Activated CD4-positive, alpha-beta T cell treated with anti-CD3 and anti-CD28 coated beads, Interleukin-2, amount 50 U/mL, for 16 hours (primary cell): ENCODE data around the gene RNASET2.

ENCODE experiments used
- DNase-seq: peaks from one replicate; pipeline ENCODE4 v3.0.0-alpha.2; 2020

The RNASET2 gene, protein sequence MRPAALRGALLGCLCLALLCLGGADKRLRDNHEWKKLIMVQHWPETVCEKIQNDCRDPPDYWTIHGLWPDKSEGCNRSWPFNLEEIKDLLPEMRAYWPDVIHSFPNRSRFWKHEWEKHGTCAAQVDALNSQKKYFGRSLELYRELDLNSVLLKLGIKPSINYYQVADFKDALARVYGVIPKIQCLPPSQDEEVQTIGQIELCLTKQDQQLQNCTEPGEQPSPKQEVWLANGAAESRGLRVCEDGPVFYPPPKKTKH

DNA sequence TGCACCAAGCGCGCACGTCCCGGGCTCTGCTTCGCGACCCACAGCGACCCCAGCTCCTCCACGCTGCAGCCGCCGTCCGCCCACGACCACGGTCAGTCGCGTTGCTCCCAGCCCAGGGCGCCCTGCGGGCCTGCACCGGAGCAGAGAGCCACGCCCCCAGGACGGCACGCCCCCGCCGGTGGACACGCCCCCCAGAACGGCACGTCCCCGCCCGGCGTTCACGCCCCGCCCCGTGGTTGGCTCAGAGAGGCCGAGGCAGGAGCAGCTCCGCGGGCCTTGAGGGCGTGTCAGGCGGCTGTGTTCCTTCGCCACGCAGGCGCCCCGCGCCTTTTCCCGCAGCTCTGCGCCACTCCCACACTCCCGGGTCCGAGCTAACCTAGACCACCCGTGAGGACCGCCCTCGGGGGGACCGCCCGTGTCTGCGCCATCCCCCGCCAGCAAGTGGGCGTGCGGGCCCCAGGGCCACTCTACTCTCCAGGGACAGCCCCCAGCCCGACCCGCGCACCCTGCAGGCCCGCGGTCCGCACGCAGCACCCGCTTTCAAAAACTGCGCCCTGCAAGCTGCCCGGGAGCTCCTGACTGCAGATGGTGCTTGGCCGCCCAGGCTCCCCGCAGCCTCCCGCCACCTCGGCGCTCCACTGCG is at the start of gene RNASET2:
RNASET2 (minus strand) TSS at position 107 of the 643 bp plus-strand sequence. CDS start 368 bp downstream, outside the sequence.
- DNase-seq = peak; percentile 97

DNA sequence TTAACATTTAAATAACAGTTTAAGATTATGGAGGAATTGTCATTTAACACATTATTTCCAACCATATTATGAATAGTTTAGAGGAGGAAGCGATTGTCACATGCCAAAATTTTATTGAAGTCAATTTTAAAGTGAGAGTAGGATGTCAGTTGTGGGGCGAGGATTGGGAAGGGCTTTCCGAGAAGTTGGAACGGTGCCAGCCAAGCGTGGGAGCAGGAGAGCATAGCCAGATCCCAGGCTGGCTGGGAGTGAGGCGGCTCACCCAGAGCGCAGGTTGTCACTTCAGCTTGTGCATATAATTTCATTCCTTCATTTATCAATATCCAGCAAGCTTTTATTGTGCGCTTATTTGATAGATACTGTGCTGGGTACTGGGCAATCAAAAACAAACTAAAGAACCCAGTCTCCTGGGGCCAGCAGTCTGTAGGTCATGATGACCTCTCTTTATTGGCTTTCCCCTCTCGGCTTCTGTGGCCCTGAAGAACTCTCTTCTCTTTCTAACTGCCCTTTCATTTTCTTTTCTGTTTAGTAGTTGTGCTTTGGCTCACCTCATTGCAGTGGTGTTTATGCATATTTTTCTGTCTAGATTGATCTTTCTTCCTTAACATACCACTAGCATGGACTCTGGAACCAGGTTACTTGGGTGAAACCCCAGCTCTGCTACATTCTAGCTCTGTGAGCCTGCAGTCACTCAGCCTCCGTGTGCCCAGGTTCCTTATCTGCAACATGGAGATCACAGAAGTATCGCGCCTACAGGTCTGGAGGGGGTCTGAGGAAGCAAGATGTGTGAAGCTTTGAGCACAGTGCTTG is 49.2 kb upstream of the RNASET2 start:
- no peak for DNase-seq

DNA sequence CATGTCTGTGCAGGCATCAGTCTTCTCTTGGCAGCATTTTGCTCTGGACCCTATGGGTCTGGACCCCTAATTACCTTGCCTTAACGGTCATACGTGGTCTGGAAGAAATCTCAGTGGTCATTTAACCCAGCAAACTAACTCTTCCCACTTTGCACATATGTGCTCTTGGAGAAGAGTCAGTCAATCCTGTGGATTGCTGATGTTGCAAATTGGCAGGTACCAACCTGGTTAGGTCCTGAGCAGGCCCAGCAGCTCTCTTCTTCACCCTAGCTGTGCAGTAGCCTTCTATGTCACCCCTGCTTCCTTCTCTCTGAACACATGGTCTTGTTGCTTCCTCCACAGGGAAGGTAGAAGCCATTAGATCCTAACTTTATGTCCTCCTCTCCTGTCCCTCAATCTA is 44.4 kb upstream of the RNASET2 start:
- DNase-seq = no peak

DNA sequence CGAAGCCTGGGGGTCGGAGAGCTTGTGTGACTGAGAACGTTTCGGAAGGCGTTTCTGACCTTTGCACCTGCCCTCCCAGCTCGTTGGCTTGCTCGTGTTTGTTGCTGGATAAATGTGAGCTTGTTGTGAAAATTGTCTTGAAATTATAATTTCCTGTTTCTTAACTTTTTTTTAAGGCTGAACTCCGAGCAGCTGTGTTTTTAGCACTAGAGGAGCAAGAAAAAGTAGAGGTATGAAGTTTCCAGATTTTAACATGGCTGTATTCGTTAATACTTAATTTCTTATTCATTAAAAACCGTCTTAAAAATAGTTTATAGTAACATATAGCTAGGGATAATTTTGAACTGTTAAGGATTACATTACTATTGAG is 43.5 kb upstream of the RNASET2 start:
- no peak for DNase-seq

DNA sequence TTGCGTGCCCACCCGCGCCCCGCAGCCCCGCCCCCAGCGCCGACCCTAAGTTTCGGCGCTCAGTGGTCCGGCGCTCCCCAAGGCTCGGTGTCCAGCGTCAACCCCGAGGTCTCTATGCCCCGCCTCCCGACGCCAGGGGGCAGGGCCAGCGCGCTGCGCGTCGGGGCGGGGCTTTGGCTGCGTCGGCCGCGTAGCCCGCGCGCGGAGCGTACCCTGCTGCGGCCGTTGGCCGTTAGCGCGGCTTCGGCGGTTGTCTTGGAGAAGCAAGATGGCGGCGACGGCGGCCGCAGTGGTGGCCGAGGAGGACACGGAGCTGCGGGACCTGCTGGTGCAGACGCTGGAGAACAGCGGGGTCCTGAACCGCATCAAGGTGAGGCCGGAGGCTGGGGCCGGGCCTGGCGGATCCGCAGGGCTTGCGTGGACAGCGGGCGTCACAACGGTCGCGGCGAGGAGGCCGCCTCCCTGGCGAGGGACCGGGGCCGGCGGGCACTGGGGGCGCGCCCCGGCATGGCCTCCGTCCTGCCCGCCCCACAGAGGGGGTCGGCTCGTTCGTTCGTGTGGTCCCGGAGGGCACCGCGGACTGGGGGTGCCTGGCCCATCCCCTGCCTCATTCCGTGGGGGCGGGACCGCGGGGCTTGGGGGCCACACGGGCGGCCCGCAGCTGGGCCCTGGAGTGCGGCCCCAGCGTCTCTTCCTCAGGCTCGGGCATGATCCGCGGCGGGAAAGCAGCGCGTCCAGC is 43.0 kb upstream of the RNASET2 start, which contains the start of gene CEP43:
CEP43 (plus strand) TSS at position 253 of the 739 bp plus-strand sequence; CDS start at position 269, 16 bp downstream.
- peak; percentile 94 for DNase-seq

DNA sequence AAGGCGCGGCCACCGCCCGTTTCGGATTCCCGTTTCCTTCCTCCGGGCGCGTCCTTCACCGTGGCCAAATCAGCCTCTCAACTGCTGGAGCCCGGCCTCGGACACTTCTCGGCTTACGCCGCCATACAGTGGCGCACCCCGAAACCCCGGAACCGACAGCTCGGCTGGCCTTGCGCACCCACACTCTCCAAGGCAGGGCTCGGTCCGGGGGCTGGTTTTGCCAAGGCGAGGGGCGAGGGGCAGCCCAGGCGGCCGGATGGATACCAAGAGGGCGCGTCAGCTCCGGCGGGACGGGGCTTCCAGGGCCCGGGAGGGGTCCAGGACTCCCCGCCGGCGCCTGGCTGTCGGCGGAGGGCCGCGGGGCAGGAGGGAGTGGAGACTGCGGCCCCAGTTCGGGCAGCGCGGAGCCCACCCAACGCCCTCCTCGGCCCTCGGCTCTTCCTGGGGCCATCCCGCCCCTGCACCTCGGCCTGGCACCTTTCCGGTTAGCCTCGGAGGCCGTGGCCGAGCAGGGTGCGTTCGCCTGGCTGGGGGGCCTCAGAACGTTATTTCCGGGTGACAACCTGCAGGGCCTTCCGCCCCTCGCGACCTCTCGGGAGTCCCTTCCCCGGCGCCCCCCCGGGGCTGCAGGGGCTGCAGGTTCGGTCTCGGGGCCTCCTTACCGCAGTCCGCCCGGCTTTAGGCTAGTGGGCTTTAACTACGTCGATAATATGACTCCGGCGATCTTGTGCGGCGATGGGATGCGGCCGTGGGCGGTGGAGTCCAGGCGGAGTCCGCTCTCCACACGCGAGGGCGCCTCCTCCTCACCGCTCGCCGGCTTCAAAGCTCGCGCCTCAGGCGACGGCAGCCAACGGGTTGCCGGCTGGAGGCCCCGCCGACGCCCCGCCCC is 42.1 kb upstream of the RNASET2 start:
- DNase-seq = peak; percentile 8

DNA sequence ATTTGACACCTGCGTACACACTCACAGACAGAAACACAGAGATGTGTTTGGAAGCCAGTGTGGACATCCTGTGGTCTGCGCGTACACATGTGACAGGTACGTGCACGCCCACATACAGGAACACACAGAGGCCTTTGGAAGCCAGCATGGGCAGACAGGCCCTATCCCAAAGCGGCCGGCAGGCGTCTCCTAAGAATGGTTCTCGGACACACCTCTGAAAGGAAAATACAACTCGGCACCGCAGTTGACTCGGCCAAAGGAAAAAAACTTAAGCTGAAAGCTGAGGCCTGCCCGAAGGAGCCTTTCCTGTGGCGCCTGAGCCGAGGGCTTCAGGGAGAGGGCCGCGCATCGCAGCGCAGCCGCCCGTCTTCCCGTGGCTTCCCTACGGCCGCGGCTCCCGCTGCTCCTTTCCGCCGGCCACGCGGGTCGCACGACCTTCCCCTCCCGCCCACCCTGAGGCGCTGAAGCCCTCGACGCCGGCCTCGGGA is 41.5 kb upstream of the RNASET2 start:
- DNase-seq = peak; percentile 70

DNA sequence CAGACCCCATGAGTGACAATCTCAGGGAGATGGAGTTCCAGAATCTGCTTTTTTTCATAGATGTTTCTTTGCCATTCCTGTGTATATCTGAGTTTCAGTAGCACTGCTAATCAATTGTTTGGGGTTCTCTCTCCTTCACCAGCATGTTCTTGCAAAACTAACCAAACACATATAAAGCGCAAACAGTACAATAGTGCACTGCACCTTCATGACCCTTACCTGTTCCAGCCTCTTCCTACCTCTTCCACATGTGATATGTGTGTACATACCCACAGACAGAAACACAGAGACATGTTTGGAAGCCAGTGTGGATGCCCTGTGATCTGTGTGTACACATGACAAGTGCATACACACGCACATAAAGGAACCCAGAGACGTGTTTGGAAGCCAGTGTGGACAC is 41.0 kb upstream of the RNASET2 start:
- no peak for DNase-seq

DNA sequence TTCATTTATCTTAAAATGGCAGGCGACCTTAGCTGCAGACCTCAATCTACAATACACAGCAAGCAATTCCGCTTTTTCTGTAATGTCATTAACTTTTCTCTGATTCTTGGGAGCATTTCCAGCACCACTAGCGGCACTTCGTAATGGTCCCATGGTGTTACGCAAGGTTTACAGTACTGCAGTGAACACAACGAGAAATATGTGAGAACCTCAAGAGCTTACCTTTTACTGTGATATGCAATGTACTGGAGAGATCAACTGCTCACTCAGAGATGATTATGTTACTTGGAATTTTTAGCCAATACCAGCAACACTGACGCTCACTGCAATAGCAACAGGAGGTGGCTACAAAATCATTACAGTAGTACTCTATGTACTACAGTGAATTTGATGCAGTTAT is 40.1 kb upstream of the RNASET2 start:
- DNase-seq = no peak

DNA sequence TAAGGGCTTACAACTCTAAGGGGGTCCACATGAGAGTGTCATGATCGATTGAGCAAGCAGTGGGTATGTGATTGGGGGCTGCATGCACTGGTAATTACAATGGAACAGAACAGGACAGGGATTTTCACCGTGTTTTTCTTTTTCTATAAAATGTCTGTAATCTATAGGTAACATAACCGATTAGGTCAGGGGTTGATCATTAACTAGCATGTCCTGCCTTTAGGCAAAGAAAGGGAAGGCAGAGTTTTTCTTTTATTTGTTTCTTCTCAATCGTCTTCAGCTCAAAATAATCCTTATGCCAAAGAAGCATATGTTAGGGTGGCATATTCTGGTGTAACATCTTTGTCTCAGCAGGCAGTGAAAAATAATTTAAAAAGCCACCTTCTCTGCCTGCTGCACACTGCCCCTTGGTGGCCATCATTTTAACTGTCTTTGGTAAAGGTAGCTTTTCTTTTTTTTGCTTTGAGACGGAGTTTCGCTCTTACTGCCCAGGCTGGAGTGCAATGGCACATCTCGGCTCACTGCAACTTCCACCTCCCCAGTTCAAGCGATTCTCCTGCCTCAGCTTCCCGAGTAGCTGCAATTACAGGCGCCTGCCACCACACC is 33.2 kb upstream of the RNASET2 start:
- peak; percentile 69 for DNase-seq

DNA sequence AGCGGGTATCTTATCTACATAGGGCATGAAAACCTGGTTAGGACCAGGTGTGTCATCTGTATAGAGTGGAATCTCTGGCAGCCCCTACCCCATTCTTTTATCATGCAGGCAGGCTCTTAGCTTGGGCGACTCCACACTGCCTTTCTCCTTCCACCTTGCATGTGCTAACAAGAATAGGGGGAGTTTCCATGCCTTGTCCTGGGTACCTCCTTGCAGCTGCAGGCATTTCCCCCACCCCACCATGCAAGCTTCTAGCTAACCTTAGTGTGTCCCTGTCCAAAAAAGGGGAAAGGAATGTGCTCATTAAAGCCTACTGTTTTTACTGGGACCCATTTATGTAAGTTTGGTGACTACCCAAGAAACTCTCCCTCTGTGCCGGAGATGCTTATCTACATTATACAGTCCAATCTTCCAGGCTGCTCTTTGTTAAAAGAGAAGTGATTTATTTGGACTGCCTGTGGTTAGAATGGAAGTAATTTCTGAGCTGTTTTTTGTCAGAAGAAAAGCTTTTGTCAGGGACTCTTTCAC is 32.4 kb upstream of the RNASET2 start:
- no peak for DNase-seq

DNA sequence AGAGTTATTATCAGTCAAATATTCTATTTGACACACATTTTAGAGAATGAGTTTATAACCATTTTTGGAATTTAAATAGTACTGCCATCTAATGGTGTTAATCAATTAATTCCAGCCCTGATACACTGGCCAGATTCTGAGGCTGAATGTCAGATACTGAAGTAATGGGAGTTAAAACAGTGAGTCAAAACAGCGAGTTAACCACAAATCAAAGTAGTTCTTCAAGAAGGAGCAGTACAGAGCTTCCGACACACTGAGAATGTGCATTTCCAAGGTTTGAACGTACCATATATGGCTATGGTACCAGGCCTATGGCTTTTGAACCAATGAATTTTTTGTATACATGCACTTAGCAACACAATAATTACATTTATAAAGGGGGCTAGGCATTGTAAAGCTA is 31.6 kb upstream of the RNASET2 start:
- DNase-seq = no peak

DNA sequence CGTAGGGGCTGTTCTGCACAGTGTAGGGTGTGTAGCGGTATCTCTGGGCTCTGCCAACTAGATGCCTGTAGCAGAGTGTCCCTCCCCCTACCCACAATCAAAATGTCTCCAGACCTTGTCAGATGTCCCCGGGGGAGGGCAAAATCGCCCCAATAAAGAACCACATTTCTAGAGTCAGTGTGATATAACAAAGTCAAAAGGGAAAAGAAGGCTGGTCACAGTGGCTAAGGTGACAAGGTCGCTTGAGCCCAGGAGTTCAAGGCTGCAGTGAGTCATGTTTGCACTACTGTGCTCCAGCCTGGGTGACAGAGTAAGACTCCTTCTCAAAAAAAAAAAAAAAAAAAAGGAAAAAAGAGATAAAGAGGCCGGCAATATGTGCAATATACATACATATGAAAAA is 31.1 kb upstream of the RNASET2 start:
- no peak for DNase-seq

DNA sequence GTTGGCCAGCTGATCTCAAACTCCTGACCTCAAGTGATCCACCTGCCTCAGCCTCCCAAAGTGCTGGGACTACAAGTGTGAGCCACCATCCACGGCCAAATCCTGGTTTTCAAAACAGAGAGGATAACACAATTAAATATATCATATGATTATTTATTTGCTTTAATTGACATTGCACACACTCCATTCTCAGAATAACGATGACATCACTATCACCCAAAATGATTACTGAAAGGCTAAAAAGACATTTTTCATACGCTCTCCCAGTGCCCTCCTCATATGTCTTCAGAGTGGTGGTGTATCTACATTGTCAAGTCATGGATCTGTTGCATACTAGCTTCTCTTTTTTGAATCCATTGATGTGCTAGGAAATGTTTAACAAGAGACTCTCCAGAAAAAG is 24.4 kb upstream of the RNASET2 start:
- no peak for DNase-seq

DNA sequence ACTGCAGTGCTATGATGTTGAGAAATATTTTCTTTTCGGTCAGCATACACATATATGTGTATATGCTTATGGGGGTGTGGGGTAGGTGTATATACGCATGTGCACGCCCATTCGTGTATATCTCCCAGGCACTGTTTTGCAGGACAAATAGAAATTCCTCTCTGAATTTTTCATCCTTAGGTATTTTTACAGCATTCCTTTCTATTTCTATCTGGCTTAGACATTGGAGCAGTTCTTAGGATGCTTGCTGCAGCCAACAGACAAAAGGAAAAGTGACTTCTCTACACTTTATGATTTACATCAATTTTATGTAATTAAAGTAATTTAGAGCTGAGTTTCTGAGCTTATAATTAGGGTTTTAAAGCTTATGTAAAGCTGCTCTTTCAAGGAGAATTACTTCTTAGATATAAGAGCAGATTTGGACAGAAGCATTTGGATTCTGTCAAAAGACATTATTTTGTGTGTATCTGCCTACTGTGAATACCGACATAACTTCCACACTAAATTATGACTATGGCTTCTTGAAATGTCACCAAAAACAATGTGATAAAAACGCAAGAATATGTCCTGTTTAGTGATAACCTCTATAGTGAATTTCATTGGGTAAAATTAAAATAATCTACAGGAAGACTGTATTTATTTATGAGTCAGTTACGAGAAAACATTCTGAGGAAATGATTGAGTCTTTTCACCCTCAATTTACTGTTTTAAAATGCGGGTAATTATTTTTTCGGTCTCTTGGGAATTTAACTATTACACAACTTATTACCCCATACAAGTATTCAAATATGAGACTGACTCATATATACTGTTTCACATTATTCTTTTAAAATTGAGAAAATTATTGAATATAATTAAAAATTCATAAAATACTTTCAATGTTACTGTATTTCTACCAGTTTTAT is 21.5 kb upstream of the RNASET2 start:
- no peak for DNase-seq

DNA sequence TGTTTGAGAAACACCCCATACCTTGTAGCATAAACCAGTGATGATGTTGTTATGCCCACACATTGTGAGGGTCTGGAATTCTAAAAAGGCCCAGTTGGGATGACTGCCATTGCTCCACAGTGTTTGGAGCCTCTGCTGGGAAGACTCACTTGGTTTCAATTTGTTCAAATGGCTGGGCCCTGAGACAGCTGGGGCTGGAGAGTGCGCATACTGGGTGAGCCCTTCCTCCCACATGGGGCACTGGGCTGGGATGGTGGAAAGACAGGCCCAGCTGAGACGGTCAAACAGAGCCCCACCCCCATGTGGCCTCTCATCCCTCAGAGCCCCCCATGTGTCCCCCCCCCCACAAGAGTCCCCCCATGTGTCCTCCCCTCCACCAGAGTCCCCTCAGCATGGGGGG is 20.3 kb upstream of the RNASET2 start:
- DNase-seq = no peak

DNA sequence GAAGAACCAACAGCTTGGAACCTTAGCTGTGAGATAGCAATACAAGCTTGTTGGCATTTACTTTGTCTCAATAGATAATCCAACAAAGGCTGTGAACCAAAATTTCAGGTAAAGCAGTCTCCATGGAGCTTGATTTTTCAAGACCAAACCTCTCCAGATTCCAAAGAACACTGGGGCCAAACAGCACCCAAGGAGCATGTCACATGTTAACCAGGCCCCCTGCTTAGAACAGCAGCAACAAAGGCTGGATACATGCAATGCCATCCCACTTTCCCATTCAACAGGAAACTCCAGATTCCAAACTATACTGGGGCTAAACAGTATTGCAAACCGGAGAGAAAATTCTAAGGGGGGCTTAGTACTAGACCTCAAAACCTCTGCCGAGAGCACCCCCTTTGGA is 15.8 kb upstream of the RNASET2 start:
- DNase-seq = no peak

DNA sequence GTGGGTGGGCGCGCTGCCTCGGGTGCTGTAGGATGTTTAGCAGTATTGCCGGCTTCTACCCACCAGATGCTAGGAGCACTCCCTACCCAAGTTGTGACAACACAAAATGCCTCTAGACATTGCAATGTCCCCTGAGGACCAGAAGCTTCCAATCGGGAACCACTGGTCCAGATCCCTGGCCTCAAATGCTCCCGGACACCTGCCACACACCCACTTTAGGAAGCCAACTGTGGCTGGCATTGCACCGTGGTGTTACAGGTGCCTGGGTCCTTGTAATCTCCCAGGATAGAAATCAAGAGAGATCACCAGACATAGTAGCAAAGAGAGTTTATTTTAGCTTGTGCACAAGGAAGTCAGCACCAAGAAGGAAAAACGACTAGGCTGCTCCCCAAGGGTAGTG is 14.9 kb upstream of the RNASET2 start:
- no peak for DNase-seq

DNA sequence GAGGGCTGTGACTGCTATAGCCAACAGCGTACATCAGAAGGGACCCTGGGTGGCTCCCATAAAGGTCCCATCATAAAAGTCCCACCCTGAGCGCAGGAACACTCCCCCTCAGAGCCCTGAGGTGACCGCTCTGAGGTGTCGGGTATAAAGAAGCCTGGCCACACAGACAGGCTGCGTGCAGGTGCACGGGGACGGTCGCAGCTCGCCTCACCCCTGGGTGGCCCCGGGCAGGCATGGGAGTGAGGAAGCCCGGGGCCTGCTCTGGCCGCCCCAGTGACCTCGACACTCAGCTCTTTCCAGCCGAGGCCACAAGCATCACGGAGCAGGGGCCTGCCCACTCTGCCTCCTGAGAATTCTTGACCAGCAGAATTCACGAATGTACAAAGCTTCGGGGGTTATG is 14.4 kb upstream of the RNASET2 start:
- no peak for DNase-seq

DNA sequence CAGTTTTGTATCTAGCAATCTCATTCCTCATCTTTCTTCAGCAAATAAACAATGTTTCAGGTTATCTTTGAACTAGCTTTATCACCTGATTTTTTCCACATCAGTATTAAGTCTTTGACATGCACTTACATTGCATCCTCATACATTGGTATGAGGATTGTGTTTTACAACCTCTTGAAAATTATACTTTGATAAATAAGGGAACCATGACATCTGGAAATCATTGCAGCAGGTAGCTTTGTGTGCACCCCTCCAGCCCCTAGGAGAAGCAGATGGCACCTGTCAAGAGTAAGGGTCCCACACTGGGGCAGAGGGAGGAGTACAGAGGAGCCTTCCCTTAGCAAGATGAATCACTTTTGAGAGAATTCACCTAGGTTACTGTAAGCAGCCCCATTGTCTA is 13.7 kb upstream of the RNASET2 start:
- DNase-seq = no peak
